Kidney epithelial cell (primary cell): ENCODE results near the gene BAHCC1. TPM values are rescaled to one million over a fixed set of nuclear protein-coding genes. Genes with fewer than 3 reads are reported as not detected.

Source experiments
- DNase-seq: peaks from one replicate; pipeline ENCODE4 v3.0.0-alpha.2; 2010; ENCODE audit warnings: low read depth
- H3K27me3 ChIP-seq: 2 replicates; pipeline ENCODE4 v1.6.0; 2011; ENCODE audit warnings: low read length; ENCODE audit not compliant: control insufficient read depth, insufficient read depth
- H3K36me3 ChIP-seq: 2 replicates; pipeline ENCODE4 v1.5.1; 2011; ENCODE audit warnings: low read length; ENCODE audit not compliant: control insufficient read depth, insufficient read depth
- H3K4me3 ChIP-seq: 2 replicates; pipeline ENCODE4 v1.5.1; 2011; ENCODE audit warnings: low read depth, mild to moderate bottlenecking, control low read depth, low read length
- total RNA-seq: library from RNA; depleted of rRNA; stranded (reverse); fragments of >200 nt; gene quantifications from 2 replicates; pipeline ENCODE4 v1.2.3, GENCODE V29; 2015
- TF ChIP-seq, protein P1 (sequence below): IDR thresholded peaks from 2 replicates; pipeline ENCODE4 v1.5.1; 2011; ENCODE audit warnings: mild to moderate bottlenecking, moderate library complexity, low read length, control low read depth, inconsistent platforms; ENCODE audit not compliant: insufficient read depth, poor library complexity, severe bottlenecking

Gene BAHCC1
- total RNA-seq, 1 donor from 2014 or later = 6.6 TPM

DNA sequence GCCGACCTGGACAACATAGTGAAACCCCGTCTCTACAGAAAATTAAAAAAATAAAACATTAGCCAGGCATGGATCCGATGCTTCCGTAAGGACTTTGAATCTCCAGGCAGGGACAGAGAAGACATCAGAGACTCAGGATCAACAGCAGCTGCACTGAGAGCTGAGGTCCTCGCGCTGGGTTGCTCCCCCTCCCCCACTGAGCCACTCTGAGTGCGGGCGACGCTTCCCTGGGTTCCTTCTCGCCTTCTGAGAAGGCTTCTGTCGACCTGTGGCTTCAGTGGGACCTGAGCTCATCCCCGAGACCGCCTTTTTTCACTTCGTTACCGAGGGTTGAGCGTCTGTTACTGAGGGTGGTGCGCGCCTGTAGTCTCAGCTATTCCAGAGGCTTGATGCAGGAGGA lies 96.9 kb downstream of the BAHCC1 start:
- Histone ChIP-seq H3K4me3 (no peak overlapping the region), H3K36me3 (no peaks in the 10 kb centered on the region), H3K27me3 (peaks cover 23% of the 10 kb centered on the region)
- TF ChIP-seq, protein P1, sequence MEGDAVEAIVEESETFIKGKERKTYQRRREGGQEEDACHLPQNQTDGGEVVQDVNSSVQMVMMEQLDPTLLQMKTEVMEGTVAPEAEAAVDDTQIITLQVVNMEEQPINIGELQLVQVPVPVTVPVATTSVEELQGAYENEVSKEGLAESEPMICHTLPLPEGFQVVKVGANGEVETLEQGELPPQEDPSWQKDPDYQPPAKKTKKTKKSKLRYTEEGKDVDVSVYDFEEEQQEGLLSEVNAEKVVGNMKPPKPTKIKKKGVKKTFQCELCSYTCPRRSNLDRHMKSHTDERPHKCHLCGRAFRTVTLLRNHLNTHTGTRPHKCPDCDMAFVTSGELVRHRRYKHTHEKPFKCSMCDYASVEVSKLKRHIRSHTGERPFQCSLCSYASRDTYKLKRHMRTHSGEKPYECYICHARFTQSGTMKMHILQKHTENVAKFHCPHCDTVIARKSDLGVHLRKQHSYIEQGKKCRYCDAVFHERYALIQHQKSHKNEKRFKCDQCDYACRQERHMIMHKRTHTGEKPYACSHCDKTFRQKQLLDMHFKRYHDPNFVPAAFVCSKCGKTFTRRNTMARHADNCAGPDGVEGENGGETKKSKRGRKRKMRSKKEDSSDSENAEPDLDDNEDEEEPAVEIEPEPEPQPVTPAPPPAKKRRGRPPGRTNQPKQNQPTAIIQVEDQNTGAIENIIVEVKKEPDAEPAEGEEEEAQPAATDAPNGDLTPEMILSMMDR = no peak
- DNase-seq = no peak

DNA sequence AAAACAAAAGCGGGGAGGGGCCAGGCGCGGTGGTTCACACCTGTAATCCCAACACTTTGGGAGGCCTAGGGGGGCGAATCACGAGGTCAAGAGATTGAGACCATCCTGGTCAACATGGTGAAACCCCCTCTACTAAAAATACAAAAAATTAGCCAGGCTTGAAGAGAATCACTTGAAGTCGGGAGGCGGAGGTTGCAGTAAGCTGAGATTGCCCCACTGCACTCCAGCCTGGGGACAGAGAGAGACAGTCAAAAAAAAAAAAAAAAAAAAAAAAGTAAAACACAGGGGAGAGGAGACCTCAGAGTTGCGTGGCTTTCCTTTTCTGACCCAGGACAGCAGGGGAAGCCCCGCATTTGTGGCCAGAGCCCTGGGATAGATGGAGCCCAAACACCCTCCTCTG lies 97.4 kb downstream of the BAHCC1 start:
- TF ChIP-seq, protein P1 = no peak
- Histone ChIP-seq H3K27me3 (peaks cover 23% of the 10 kb centered on the region), H3K4me3 (no peak overlapping the region), H3K36me3 (no peaks in the 10 kb centered on the region)
- DNase-seq = no peak

DNA sequence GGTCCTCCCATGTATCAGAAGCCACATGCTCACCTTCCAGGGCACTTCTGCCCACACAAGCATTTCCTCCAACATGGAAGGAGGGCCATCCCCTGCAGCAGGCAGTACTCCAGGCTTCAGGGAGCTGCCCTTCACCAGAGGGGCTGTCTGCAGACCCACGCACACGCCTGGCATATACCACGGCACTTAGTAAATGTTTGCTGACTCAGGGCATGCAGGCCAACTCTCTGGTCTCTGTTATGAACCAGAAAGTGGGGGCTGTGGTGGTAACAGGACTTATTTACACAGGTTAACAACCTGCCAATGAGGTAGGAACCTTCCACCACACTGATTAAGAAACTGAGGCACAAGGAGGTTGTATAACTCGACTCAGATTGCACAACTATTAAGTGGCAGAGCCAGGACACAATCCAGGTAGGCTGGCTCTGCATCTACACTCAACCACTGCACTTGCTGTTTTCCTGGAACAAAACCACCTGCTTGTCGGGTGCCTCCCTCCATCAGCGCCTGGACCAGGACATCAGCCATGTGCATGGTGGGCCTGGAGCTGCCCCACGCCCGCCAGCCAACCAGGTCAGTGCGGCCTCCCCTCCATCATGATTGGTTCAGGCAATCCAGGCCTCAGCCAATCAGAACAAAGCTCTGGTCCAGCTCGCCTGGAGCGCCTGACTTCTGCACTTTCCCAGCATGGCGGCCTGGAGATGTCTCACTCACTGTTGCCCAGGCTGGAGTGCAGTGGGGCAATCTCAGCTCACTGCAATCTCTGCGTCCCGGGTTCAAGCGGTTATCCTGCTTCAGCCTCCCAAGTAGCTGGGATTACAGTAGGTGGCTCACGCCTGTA lies 98.2 kb downstream of the BAHCC1 start:
- DNase-seq = no peak
- TF ChIP-seq, protein P1 = no peak
- H3K36me3 ChIP-seq = no peaks in the 10 kb centered on the region
- H3K4me3 ChIP-seq = no peak overlapping the region
- H3K27me3 ChIP-seq = peaks cover 23% of the 10 kb centered on the region

DNA sequence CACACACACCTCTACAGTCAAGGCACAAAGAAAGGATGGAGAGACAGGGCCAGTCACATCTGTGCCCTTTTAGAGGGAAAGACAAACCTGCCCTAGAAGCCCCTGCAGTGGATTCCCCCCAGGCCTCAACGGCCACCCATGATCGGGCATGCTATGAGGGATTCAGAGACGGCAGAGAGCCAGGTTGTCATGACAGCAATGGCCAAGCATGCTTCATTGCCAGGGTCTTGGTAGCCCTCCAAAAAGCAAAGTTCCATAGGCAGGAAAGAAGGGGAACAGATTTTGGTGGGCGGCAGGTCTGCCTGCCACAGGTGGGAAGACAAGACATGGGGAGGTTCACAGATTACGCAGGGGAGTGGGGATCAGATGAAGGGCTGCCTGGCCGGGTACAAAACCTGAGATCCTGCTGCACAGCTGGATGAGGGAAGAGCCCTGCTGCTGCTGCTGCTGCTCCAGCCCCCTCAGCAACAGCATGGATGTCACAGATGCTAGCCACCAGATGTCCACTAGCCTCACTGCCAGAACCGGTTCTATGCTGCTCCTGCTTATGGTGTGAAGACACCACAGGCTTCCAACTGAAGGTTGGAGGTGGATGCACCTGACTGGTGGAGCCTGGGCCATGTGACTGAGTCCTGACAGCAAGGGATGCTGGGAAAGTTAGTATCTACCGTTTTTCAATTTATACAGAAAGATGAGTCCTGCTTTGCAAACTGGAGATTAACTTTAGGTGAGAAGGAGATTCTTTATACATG lies 99.5 kb downstream of the BAHCC1 start:
- TF ChIP-seq, protein P1 = no peak

DNA sequence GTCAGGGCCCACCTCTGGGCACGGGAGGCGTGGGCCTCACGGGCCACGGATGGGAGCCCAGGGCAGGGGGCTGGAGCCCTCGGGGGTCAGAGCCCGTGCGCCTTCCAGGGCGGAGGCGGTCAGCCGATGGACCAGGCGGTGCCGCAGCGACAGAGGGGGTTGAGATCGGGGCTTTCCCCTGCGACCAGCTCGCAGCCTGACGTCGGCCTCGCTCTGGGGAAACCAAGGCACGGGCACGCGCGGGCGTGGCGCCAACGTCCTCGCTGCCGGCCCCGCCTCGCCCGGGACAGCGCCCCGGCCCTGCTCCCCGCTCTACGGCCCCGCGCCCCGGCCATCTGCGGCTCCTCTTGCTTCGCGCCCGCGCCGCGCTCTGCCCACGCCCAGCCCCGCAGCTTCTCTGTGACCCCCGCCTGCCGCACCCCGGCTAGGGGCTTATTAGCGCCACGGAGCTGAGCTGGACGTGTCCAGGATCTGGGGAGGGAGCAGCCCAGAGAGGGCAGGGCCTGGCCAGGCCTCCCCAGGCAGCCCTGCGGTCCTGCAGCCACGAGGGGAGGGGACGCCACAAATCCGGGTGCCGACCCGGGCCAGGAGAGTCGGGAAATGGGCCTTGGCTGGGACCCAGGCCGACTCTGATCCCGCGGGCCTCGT lies 103.8 kb downstream of the BAHCC1 start:
- DNase-seq = no peak
- peaks cover 20% of the 10 kb centered on the region for H3K27me3 ChIP-seq
- TF ChIP-seq, protein P1 = no peak
- H3K4me3 ChIP-seq = no peak overlapping the region
- H3K36me3 ChIP-seq = no peaks in the 10 kb centered on the region

More for the DNA sequence above, 99.5 kb downstream of the BAHCC1 start:
- Histone ChIP-seq H3K27me3 (peaks cover 32% of the 10 kb centered on the region), H3K36me3 (no peaks in the 10 kb centered on the region), H3K4me3 (no peak overlapping the region)
- no peak for DNase-seq
